Large intestine (tissue), 3 donors: ENCODE measurements around the gene TNFAIP8L1. TPM values are rescaled to one million over a fixed set of nuclear protein-coding genes. Genes with fewer than 3 reads are reported as not detected.

ENCODE experiments used
- DNase-seq, 2 donors: peaks; one replicate each; pipeline versions ENCODE4 v3.0.0 to v3.0.0-alpha.2; 2013
- H3K27ac ChIP-seq: one replicate; pipeline ENCODE4 v1.5.1; 2013; ENCODE audit warnings: low read length
- H3K27me3 ChIP-seq: 2 replicates; pipeline ENCODE4 v1.6.1; 2013; ENCODE audit warnings: low read length; ENCODE audit not compliant: control insufficient read depth, insufficient read depth
- H3K36me3 ChIP-seq: 2 replicates; pipeline ENCODE4 v1.6.1; 2013; ENCODE audit warnings: low read length; ENCODE audit not compliant: control insufficient read depth, insufficient read depth
- H3K4me1 ChIP-seq: one replicate; pipeline ENCODE4 v1.6.1; 2013; ENCODE audit warnings: low read length; ENCODE audit not compliant: control insufficient read depth, insufficient read depth
- H3K4me3 ChIP-seq: one replicate; pipeline ENCODE4 v1.5.1; 2013; ENCODE audit warnings: low read length
- H3K9me3 ChIP-seq: one replicate; pipeline ENCODE4 v1.6.1; 2013; ENCODE audit warnings: mild to moderate bottlenecking, low read depth, low read length, moderate library complexity; ENCODE audit not compliant: control insufficient read depth
- WGBS: methylation state at CpG from one replicate; pipeline ENCODE4 v1.1.5; 2013; ENCODE audit warnings: low lambda C conversion rate; ENCODE audit not compliant: insufficient coverage; 5-methylcytosine and 5-hydroxymethylcytosine counted together
- polyA plus RNA-seq: library from polyadenylated mRNA; unstranded; fragments of 120-200 nt; gene quantifications from one replicate; pipeline ENCODE4 v1.2.1, GENCODE V29; 2013

Gene TNFAIP8L1
- polyA plus RNA-seq, 1 donor = 24.4 TPM

GRCh38 chr19:4596033-4596904 is 43.0 kb upstream of the TNFAIP8L1 start:
- H3K9me3 ChIP-seq = no peaks in the 10 kb centered on the region
- DNase-seq = no peak
- H3K27ac ChIP-seq = no peak overlapping the region
- peaks cover 46% of the 10 kb centered on the region for H3K27me3 ChIP-seq
- H3K4me1 ChIP-seq = no peaks in the 10 kb centered on the region
- no peaks in the 10 kb centered on the region for H3K36me3 ChIP-seq
- no CpG with 5 or more reads among the region's 21 CpGs for WGBS
- H3K4me3 ChIP-seq = no peak overlapping the region

GRCh38 chr19:4597278-4597974 is 41.9 kb upstream of the TNFAIP8L1 start:
- no CpG with 5 or more reads among the region's 27 CpGs for WGBS
- no peaks in the 10 kb centered on the region for H3K4me1 ChIP-seq
- peaks cover 44% of the 10 kb centered on the region for H3K27me3 ChIP-seq

GRCh38 chr19:4597975-4598671 is 41.2 kb upstream of the TNFAIP8L1 start:
- H3K4me3 ChIP-seq = no peak overlapping the region

More at GRCh38 chr19:4597278-4597974, 41.9 kb upstream of the TNFAIP8L1 start:
- Histone ChIP-seq H3K27ac (no peak overlapping the region), H3K9me3 (no peaks in the 10 kb centered on the region), H3K36me3 (no peaks in the 10 kb centered on the region), H3K4me3 (no peak overlapping the region)
- no peak for DNase-seq

GRCh38 chr19:4598712-4599111 is 40.6 kb upstream of the TNFAIP8L1 start:
- Histone ChIP-seq H3K9me3 (no peaks in the 10 kb centered on the region), H3K27me3 (peaks cover 39% of the 10 kb centered on the region), H3K27ac (no peak overlapping the region), H3K4me3 (no peak overlapping the region), H3K4me1 (no peaks in the 10 kb centered on the region), H3K36me3 (no peaks in the 10 kb centered on the region)
- DNase-seq = no peak
- no CpG with 5 or more reads among the region's 17 CpGs for WGBS

More at GRCh38 chr19:4597975-4598671, 41.2 kb upstream of the TNFAIP8L1 start:
- H3K27ac ChIP-seq = no peak overlapping the region
- no peaks in the 10 kb centered on the region for H3K9me3 ChIP-seq
- H3K27me3 ChIP-seq = peaks cover 39% of the 10 kb centered on the region
- H3K4me1 ChIP-seq = no peaks in the 10 kb centered on the region
- no peaks in the 10 kb centered on the region for H3K36me3 ChIP-seq
- DNase-seq = no peak
- 7% methylated on average over 3 of the region's 32 CpGs for WGBS

GRCh38 chr19:4600082-4600481 is 39.2 kb upstream of the TNFAIP8L1 start:
- no peak for DNase-seq
- no peak overlapping the region for H3K4me3 ChIP-seq
- no peaks in the 10 kb centered on the region for H3K36me3 ChIP-seq
- no CpG with 5 or more reads among the region's 10 CpGs for WGBS
- no peak overlapping the region for H3K27ac ChIP-seq
- no peaks in the 10 kb centered on the region for H3K4me1 ChIP-seq
- peaks cover 36% of the 10 kb centered on the region for H3K27me3 ChIP-seq
- no peaks in the 10 kb centered on the region for H3K9me3 ChIP-seq

GRCh38 chr19:4600893-4601292 is 38.4 kb upstream of the TNFAIP8L1 start:
- WGBS = 80% methylated on average over 1 of the region's 5 CpGs
- Histone ChIP-seq H3K4me3 (no peak overlapping the region), H3K4me1 (no peaks in the 10 kb centered on the region), H3K36me3 (no peaks in the 10 kb centered on the region), H3K27ac (no peak overlapping the region), H3K27me3 (peaks cover 34% of the 10 kb centered on the region), H3K9me3 (no peaks in the 10 kb centered on the region)
- no peak for DNase-seq

- H3K36me3 ChIP-seq = no peaks in the 10 kb centered on the region
- H3K27ac ChIP-seq = no peak overlapping the region
- no peaks in the 10 kb centered on the region for H3K4me1 ChIP-seq
- DNase-seq = no peak
- no peak overlapping the region for H3K4me3 ChIP-seq
- 98% methylated on average over 4 of the region's 5 CpGs for WGBS
- no peaks in the 10 kb centered on the region for H3K9me3 ChIP-seq
- peaks cover 26% of the 10 kb centered on the region for H3K27me3 ChIP-seq
Measured at GRCh38 chr19:4602173-4602788, 37.0 kb upstream of the TNFAIP8L1 start.

GRCh38 chr19:4602915-4603314 is 36.4 kb upstream of the TNFAIP8L1 start:
- WGBS = 100% methylated on average over 1 of the region's 1 CpG
- no peak for DNase-seq
- peaks cover 25% of the 10 kb centered on the region for H3K27me3 ChIP-seq

GRCh38 chr19:4604912-4605311 is 34.4 kb upstream of the TNFAIP8L1 start:
- DNase-seq = no peak
- peaks cover 14% of the 10 kb centered on the region for H3K27me3 ChIP-seq

More at GRCh38 chr19:4602915-4603314, 36.4 kb upstream of the TNFAIP8L1 start:
- Histone ChIP-seq H3K4me3 (no peak overlapping the region), H3K27ac (no peak overlapping the region), H3K4me1 (no peaks in the 10 kb centered on the region), H3K9me3 (no peaks in the 10 kb centered on the region), H3K36me3 (no peaks in the 10 kb centered on the region)

GRCh38 chr19:4606181-4606580 is 33.1 kb upstream of the TNFAIP8L1 start:
- H3K4me1 ChIP-seq = no peaks in the 10 kb centered on the region
- H3K9me3 ChIP-seq = no peaks in the 10 kb centered on the region
- no peak overlapping the region for H3K4me3 ChIP-seq
- WGBS = no CpG with 5 or more reads among the region's 5 CpGs
- peaks cover 15% of the 10 kb centered on the region for H3K27me3 ChIP-seq
- H3K27ac ChIP-seq = no peak overlapping the region
- no peaks in the 10 kb centered on the region for H3K36me3 ChIP-seq
- DNase-seq = no peak

More at GRCh38 chr19:4604912-4605311, 34.4 kb upstream of the TNFAIP8L1 start:
- H3K4me3 ChIP-seq = no peak overlapping the region
- H3K27ac ChIP-seq = no peak overlapping the region
- H3K36me3 ChIP-seq = no peaks in the 10 kb centered on the region
- no peaks in the 10 kb centered on the region for H3K4me1 ChIP-seq
- no peaks in the 10 kb centered on the region for H3K9me3 ChIP-seq
- WGBS = 80% methylated on average over 1 of the region's 6 CpGs
